Neural cell (in vitro differentiated cells): ENCODE results near the gene SMCO1.
"Not testable (repeated sequence)": the region's sequence is repeated elsewhere in the genome, so short reads cannot be mapped to it uniquely, and the experiment has no call there.

Source experiments
- EZH2 ChIP-seq: fragments of 200-600, 300-800 bp; shearing (Covaris generic), sonication (generic); IDR thresholded peaks from 2 replicates; pipeline ENCODE4 v1.6.1; 2014; ENCODE audit warnings: antibody characterized with exemption, low read length, borderline replicate concordance, mild to moderate bottlenecking; ENCODE audit not compliant: insufficient read depth, poor library complexity, severe bottlenecking
- MXI1 ChIP-seq: fragments of 450-650 bp; conservative IDR thresholded peaks from 2 replicates; pipeline ENCODE4 v1.6.1; 2014; ENCODE audit warnings: antibody characterized with exemption, mild to moderate bottlenecking; ENCODE audit not compliant: poor library complexity, severe bottlenecking
- POLR2AphosphoS5 ChIP-seq: IDR thresholded peaks from 2 replicates; pipeline ENCODE4 v1.6.1; 2012
- RAD21 ChIP-seq: fragments of 450-650 bp; conservative IDR thresholded peaks from 2 replicates; pipeline ENCODE4 v1.6.1; 2014; ENCODE audit warnings: antibody characterized with exemption, mild to moderate bottlenecking, moderate library complexity
- TAF1 ChIP-seq: IDR thresholded peaks from 2 replicates; pipeline ENCODE4 v1.6.1; 2012; ENCODE audit warnings: low read depth
- TF ChIP-seq, protein P1 (sequence below): fragments of 450-650 bp; IDR thresholded peaks from 2 replicates; pipeline ENCODE4 v1.5.1; 2014; ENCODE audit warnings: antibody characterized with exemption, mild to moderate bottlenecking, moderate library complexity; ENCODE audit not compliant: poor library complexity, severe bottlenecking

DNA sequence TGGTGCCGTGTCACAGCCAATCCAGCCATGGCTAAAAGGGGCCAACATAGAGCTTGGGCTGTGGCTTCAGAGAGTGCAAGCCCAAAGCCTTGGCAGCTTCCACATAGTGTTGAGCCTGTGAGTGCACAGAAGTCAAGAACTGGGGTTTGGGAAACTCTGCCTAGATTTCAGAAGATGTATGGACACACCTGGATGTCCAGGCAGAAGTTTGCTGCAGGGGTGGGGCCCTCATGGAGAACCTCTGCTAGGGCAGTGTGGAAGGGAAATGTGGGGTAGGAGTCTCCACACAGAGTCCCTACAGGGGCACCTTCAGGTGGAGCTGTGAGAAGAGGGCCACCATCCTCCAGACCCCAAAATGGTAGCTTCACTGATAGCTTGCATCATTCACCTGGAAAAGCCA, 34.2 kb upstream of the SMCO1 start:
- TF ChIP-seq MXI1, RAD21, POLR2AphosphoS5, EZH2, TAF1: not testable (repeated sequence)
- TF ChIP-seq, protein P1, sequence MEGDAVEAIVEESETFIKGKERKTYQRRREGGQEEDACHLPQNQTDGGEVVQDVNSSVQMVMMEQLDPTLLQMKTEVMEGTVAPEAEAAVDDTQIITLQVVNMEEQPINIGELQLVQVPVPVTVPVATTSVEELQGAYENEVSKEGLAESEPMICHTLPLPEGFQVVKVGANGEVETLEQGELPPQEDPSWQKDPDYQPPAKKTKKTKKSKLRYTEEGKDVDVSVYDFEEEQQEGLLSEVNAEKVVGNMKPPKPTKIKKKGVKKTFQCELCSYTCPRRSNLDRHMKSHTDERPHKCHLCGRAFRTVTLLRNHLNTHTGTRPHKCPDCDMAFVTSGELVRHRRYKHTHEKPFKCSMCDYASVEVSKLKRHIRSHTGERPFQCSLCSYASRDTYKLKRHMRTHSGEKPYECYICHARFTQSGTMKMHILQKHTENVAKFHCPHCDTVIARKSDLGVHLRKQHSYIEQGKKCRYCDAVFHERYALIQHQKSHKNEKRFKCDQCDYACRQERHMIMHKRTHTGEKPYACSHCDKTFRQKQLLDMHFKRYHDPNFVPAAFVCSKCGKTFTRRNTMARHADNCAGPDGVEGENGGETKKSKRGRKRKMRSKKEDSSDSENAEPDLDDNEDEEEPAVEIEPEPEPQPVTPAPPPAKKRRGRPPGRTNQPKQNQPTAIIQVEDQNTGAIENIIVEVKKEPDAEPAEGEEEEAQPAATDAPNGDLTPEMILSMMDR, result not testable (repeated sequence)
